Smooth muscle cell of the coronary artery (primary cell): ENCODE results near the gene LEFTY1. TPM values are rescaled to one million over a fixed set of nuclear protein-coding genes. Genes with fewer than 3 reads are reported as not detected.

ENCODE experiments used
- total RNA-seq: library from RNA; depleted of rRNA; stranded (reverse); fragments of >200 nt; gene quantifications from 2 replicates; pipeline ENCODE4 v1.2.3, GENCODE V29; 2014; ENCODE audit warnings: low replicate concordance

The LEFTY1 gene, protein sequence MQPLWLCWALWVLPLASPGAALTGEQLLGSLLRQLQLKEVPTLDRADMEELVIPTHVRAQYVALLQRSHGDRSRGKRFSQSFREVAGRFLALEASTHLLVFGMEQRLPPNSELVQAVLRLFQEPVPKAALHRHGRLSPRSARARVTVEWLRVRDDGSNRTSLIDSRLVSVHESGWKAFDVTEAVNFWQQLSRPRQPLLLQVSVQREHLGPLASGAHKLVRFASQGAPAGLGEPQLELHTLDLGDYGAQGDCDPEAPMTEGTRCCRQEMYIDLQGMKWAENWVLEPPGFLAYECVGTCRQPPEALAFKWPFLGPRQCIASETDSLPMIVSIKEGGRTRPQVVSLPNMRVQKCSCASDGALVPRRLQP
- total RNA-seq = 0.08 and 0.23 TPM in 2 replicates

DNA sequence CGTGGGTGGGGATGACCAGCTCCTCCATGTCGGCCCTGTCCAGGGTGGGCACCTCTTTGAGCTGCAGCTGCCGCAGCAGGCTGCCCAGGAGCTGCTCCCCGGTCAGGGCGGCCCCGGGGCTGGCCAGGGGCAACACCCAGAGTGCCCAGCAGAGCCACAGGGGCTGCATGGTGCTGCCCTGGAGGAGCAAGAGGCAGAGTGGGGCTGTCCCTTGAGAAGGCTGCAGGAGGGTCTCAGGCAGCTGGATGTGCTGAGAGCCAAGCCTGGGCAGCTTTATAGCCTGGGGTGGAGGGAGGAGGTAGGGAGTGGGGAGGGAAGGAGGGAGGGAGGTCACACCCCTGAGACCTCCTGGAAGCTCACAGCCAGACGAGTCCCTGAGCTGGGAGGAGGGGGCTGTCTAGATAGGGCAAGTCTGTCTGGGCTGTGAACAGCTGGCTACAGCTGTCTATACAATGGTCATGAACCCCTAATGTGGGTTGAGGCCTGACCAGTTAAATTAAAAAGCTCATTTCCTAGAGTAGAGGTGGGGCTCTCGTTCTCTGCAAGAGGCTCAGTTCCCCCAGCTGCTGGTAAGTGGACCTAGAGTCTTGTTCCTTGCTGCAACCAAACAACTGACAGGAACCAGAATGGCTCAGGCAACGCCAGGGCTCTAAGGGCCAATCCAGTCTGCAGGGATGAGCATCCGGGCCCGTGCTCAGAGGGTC lies at the start of gene LEFTY1:
Gene LEFTY1, minus strand, starts transcription at position 249 of the 704 bp plus-strand sequence. Its CDS starts 80 bp downstream, at position 169.

DNA sequence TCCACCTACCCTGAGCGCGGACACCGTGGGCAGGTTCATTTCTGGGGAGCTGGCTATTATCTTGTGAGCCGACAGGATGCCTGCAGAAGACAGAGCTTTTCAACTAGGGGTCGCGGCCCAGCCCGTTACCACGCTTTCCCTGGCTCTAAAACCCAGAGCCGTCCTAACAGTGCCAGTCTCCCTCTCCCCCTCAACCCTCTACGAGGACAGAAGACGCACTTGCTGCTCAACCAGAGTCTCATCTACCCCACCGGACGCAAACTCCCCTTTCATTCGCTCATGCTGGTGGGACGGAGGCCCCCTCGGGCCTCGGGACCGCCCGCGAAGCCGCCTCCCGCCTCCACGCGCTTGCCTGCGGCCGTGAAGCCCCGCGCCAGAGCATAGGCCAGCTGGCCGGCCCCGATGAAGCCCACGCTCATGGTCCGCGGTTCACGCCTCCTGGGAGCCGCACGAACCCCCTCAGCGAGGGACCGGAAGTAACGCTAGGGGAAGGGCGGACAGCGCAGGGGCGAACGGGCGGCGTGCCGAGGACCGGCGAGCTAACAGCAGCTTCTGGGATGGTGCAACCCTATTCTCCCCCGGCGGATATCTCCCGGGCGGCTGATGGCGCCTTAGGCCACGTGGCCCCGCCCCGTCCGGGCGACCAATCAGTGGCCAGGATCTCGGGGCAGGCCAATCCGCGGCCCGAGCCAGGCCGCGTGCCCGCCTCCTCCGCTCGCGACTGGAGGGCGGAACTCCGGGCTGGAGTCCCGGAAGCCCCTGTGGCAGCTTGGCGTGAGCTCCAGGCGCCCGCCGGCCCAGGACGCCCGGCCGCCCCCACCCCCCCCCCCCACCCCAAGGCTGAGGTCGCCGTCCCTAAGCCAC lies 35.0 kb upstream of the LEFTY1 start, which contains the start of gene PYCR2:
Gene PYCR2, minus strand, starts transcription at position 559 of the 864 bp plus-strand sequence. Its CDS starts 140 bp downstream, at position 419.

GRCh38 chr1:225881959-225882693 lies 6.8 kb downstream of the LEFTY1 start, which contains the start of gene TMEM63A:
Gene TMEM63A, minus strand, starts transcription at chr1:225882380. Its CDS starts 4,800 bp downstream, at chr1:225877580.

Other genes starting within 250 kb of the LEFTY1 start
- 136 and 155 TPM in 2 replicates for gene ENAH, start 236.0 kb downstream of the LEFTY1 start, total RNA-seq
- 205 and 218 TPM in 2 replicates for gene SRP9, start 111.3 kb downstream of the LEFTY1 start, total RNA-seq
- 10.7 and 45.7 TPM in 2 replicates for gene EPHX1, start 79.0 kb downstream of the LEFTY1 start, total RNA-seq
- gene TMEM63A, start 6.8 kb downstream of the LEFTY1 start, total RNA-seq = 12.0 and 19.3 TPM in 2 replicates
- 30.3 and 34.9 TPM in 2 replicates for gene PYCR2, start 35.1 kb upstream of the LEFTY1 start, total RNA-seq
- 0.08 TPM in 1 of 2 replicates, not detected in the other for gene LEFTY2, start 52.1 kb upstream of the LEFTY1 start, total RNA-seq
- 11.2 and 22.8 TPM in 2 replicates for gene SDE2, start 110.2 kb upstream of the LEFTY1 start, total RNA-seq
- gene H3-3A, start 173.6 kb upstream of the LEFTY1 start, total RNA-seq = 46.7 and 189 TPM in 2 replicates